Left lobe of liver (tissue), 2 donors: Measurements from ENCODE around the gene KLF15. TPM values are rescaled to one million over a fixed set of nuclear protein-coding genes. Genes with fewer than 3 reads are reported as not detected.

Source experiments
- ATAC-seq: fragments of 200-7000 bp; cut with Tn5 transposase; one replicate; pipeline ENCODE4 v1.9.1; 2020; ENCODE audit warnings: mild to moderate bottlenecking, moderate library complexity
- DNase-seq: peaks from one replicate; pipeline ENCODE4 v3.0.0-alpha.2; 2020; ENCODE audit warnings: low spot score
- total RNA-seq: library from RNA; stranded (reverse); gene quantifications from one replicate; pipeline ENCODE4 v1.2.1, GENCODE V29; 2021
- donor health status: DM: no; HTN: no; CAD: no; lungs with moderate emphysema.
- donor health status: DM: no; HTN: yes; CAD: no.

Gene KLF15
- total RNA-seq, 1 donor from 2014 or later: 105 TPM

GRCh38 chr3:126326629-126327028, 30.6 kb downstream of the KLF15 start:
- DNase-seq: no peak

GRCh38 chr3:126322181-126322967, 34.8 kb downstream of the KLF15 start:
- ATAC-seq: peak; percentile 75
- DNase-seq: no peak

More at GRCh38 chr3:126326629-126327028, 30.6 kb downstream of the KLF15 start:
- no peak for ATAC-seq

GRCh38 chr3:126321490-126321889, 35.7 kb downstream of the KLF15 start:
- DNase-seq: no peak

GRCh38 chr3:126320517-126321293, 36.5 kb downstream of the KLF15 start:
- peak; percentile 22 for ATAC-seq
- DNase-seq: no peak

More at GRCh38 chr3:126321490-126321889, 35.7 kb downstream of the KLF15 start:
- ATAC-seq: peak; percentile 30

- ATAC-seq: no peak
- no peak for DNase-seq
These were observed 37.4 kb downstream of the KLF15 start for GRCh38 chr3:126319701-126320295.

GRCh38 chr3:126317029-126317996, 39.9 kb downstream of the KLF15 start:
- DNase-seq: no peak
- ATAC-seq: no peak

- DNase-seq: no peak
- ATAC-seq: no peak
These were observed 40.7 kb downstream of the KLF15 start for GRCh38 chr3:126316501-126316939.

GRCh38 chr3:126316031-126316461, 41.2 kb downstream of the KLF15 start:
- ATAC-seq: peak; percentile 9
- DNase-seq: no peak

GRCh38 chr3:126314790-126315658, 42.2 kb downstream of the KLF15 start:
- peak; percentile 9 for ATAC-seq
- DNase-seq: no peak

- DNase-seq: no peak
These were observed 42.9 kb downstream of the KLF15 start for GRCh38 chr3:126314305-126314789.

GRCh38 chr3:126313580-126314304, 43.5 kb downstream of the KLF15 start:
- DNase-seq: no peak

More at GRCh38 chr3:126314305-126314789, 42.9 kb downstream of the KLF15 start:
- ATAC-seq: no peak

GRCh38 chr3:126313166-126313565, 44.0 kb downstream of the KLF15 start:
- ATAC-seq (no peak), DNase-seq (no peak)

More at GRCh38 chr3:126313580-126314304, 43.5 kb downstream of the KLF15 start:
- ATAC-seq: no peak

GRCh38 chr3:126312341-126312740, 44.9 kb downstream of the KLF15 start:
- no peak for DNase-seq
- ATAC-seq: no peak

GRCh38 chr3:126311338-126311978, 45.8 kb downstream of the KLF15 start:
- ATAC-seq: no peak
- no peak for DNase-seq

GRCh38 chr3:126310816-126311215, 46.4 kb downstream of the KLF15 start:
- no peak for DNase-seq
- ATAC-seq: no peak

GRCh38 chr3:126309861-126310655, 47.1 kb downstream of the KLF15 start:
- no peak for DNase-seq
- no peak for ATAC-seq

GRCh38 chr3:126309165-126309564, 48.0 kb downstream of the KLF15 start:
- no peak for ATAC-seq

More at GRCh38 chr3:126309165-126309564, 48.0 kb downstream of the KLF15 start:
- no peak for DNase-seq
